Spleen (tissue), 7 donors: Measurements from ENCODE around the gene ITCH.

Experiments used
- CTCF ChIP-seq, 11 experiments: fragments of 200-600 bp in 7 of 11; fragments of 450-650 bp in 4 of 11; sonication (generic) in 4 of 11; IDR thresholded peaks in 8 of 11; conservative IDR thresholded peaks in 3 of 11; 1 replicate in 7 of 11; 2 replicates in 4 of 11; pipeline versions ENCODE4 v1.4.0 to v1.8.0; 2016 to 2021; ENCODE audit warnings: antibody characterized with exemption in 11 of 11, inconsistent platforms in 4 of 11, mild to moderate bottlenecking in 1 of 11
- POLR2A ChIP-seq, 3 donors: fragments of 450-650 bp; IDR thresholded peaks; one replicate each; pipeline ENCODE4 v1.5.1; 2017; ENCODE audit warnings: antibody characterized with exemption in 3 of 3, mild to moderate bottlenecking in 1 of 3
- donor health status: DM: no; HTN: no; CAD: no; lungs with moderate emphysema.
- donor health status: DM: no; HTN: no; CAD: no.
- donor health status: DM: no; HTN: no; CAD: no.

- no peak for TF ChIP-seq POLR2A (IDR thresholded peaks at IDR 0.05)
- no peak for TF ChIP-seq CTCF (IDR thresholded peaks at IDR 0.05 in 8 of 11, conservative IDR thresholded peaks at IDR 0.05 in 3 of 11)
These were observed 49.4 kb downstream of the ITCH start for GRCh38 chr20:34412453-34412852.
